GM18867 (cell line): Measurements from ENCODE around the gene TNS1.

Source experiments
- ATAC-seq: cut with Tn5 transposase; IDR thresholded peaks from one replicate; pipeline ENCODE4 v1.9.1; 2021; ENCODE audit warnings: mild to moderate bottlenecking, moderate library complexity; ENCODE audit not compliant: unreplicated experiment

The TNS1 gene

DNA sequence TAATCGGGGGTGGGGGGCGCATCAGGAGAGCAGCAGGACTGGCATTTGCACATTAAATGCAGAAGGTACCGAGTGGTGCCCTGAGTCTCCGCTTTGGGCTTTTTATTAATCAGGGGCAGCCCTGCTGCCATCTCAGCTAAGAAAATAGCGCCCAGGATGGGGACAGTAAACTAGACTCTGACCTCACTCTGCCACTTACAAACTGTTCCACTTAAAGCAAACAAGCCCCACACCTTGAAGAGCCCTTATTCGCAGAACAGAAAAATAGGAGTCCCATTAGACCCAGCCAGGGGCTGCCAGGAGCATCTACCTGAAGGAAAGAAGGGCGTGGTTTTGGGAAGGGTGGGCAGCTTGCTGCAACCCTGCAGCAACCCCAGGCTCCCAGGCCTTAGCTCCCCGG lies 165.3 kb downstream of the TNS1 start:
- no peak for ATAC-seq

DNA sequence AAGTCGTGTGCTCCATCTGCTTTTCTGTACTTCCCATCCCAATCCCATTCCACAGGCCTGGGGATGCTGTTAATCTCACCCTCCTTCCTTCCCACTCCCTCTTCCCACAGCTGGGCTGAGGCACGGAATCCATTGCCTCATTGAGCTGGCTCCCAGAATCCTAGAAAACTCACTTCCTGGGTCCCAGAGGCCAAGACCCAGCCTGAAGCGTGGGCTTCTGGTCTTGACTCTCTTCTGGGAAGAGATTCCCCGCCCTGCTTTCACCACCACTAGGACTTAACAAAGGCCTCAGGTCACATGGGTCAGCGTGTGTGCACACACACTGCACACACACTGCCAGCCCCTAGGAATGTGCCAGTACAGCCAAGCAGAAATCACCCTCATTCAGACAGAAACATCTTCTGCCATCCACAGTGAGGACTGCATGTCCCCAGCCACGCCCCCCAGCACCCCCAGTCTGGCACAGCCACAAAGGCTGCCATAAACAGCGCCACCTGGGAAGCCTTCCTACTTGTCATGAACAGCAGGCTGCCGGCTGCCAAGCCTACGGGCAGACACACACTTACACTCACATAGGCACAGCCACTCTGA lies 165.8 kb downstream of the TNS1 start:
- no peak for ATAC-seq

- ATAC-seq = no peak
Observed at GRCh38 chr2:217835931-217836891, 166.6 kb downstream of the TNS1 start.

- ATAC-seq = no peak
Observed at GRCh38 chr2:217834744-217835513, 167.9 kb downstream of the TNS1 start.

DNA sequence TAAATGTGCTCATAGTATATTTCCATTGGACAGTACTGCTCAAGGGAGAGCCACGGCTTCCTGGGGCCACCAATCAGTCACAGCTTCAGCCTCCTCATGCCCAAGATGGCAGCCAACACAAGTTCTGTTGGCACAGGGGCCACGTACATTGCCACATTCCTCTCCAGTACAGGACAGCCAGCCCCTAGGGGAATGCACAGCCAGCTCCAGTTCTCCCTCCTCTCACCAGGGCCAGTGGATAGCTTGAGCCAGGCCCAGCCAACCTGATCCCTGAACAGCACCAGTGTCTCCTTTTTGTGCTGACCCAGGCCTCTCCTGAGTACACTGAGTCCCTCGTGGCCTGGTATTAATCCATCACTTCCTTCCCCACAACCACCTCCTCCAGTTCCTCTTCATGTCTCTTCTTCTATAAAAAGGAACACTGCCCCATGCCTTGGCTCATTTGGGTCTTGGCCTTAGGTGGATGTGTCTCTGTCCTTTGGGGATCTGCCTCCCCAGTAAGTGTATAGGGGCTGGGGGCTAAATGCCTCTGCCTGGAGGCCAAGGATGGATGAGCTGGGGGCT lies 168.7 kb downstream of the TNS1 start:
- no peak for ATAC-seq

DNA sequence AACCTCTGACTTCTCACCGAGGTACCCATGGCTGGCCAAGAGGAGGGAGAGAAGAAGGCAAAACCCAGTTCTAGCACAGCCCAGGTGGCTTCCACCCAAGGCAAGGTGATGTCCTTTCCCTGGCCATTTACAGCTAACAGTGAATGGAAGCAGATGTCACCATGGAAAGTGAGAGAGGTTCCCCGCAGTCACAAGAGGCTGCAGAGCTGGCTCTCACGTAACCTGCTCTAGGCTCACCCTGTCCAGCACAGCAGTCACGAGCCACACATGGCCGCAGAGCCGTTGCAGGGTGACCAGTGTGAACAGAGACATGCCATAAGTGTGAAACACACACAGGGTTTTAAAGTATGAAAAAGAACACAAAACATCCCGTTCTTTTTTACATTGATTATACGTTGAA lies 169.4 kb downstream of the TNS1 start:
- no peak for ATAC-seq

DNA sequence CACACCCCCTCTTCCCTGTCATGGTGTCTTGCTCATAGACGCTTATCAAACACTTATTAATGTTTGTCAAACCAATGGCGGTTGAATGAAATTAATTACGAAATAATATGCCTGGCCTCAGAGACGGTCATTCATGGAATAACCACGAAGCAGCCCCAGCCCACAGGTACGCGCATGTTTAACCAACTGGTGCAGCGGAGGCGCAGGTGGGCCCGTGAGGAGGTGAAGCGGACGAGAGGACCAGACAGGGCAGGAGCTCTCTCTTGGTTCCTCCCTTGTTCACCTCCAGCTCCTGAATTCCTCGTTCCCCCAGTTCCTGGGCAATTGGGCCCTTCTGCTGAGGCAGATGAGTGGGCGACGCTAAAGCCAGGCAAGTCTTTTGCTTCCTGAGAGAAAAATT lies 169.8 kb downstream of the TNS1 start:
- no peak for ATAC-seq

DNA sequence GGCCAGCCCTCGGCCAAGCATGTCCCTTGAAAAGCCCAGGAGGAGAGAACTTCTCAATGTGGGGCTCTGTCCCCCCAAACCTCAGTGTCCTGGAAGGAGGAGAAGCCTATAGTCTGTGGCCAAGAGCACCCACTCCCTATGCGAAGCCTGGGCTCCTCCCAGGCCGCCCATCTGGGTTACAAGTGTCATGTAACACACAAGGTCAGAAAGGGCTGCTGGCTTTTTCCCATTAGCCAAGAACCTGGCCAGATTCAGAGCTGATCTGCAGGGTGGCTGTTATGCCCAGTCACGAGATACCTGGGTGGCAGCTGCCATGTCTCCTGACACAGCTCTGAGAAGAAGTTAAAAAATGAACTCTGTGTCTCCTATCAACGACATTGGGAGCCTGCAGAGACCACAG lies 170.7 kb downstream of the TNS1 start:
- ATAC-seq = no peak

- no peak for ATAC-seq
Observed at GRCh38 chr2:217831306-217831705, 171.5 kb downstream of the TNS1 start.

DNA sequence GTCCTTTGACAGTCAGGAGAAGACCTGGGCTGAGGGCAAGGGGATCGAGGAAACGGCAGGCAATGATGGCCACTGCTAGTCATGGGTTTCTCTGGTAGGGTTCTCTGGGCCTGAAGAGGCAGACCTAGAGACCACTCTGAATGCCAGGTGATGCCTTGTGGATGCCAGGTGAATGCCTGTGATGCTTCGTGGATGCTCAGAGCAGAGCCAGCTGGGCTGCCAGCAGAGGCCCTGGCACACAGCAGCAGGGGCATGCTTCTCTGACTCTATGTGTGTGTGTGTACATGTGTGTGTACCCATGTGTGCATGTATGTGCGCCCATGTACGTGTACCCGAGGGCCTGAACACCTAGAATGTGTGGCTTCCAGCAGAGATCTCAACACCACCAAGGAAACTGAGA lies 172.0 kb downstream of the TNS1 start:
- ATAC-seq = no peak

- ATAC-seq = no peak
Observed at GRCh38 chr2:217830061-217830460, 172.7 kb downstream of the TNS1 start.

DNA sequence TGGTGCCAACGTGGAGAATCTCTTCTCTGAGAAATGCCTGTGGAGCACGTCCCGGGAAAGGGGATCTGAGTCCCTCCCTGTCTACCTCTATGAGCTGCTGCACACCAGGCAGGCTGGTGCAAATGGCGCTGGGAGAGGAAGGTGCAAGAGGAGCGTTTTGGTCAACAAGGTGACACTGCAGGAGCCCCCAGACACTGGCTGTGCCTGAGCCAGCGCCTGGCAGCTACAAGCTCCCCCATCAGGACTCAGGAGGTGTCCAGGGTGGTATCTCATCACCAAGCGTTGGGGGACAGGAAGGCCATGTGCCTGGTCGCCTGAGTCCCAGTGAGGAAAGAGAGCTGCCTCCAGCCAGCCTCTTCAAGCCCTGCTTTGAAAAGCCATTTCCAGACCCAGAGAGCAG lies 173.4 kb downstream of the TNS1 start:
- no peak for ATAC-seq

DNA sequence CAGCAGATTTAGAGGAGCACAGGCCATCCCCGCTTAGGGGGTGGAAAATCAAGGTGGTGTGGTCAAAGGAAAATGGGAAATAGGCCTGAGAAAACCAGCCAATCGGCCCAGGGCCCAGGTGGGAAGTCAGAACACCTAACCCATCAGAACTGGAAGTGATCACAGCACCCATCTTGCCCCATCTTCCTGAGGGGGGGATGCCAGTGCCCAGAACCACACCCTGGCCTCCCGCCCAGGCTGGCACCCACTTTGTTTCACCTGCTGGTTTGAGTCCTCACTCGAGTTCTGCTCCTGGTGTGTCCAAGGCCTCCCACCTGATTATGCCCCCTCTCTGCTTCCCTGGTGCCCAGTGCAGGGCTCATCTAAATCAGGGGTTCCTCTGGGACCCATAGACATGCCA lies 174.5 kb downstream of the TNS1 start:
- ATAC-seq = no peak

DNA sequence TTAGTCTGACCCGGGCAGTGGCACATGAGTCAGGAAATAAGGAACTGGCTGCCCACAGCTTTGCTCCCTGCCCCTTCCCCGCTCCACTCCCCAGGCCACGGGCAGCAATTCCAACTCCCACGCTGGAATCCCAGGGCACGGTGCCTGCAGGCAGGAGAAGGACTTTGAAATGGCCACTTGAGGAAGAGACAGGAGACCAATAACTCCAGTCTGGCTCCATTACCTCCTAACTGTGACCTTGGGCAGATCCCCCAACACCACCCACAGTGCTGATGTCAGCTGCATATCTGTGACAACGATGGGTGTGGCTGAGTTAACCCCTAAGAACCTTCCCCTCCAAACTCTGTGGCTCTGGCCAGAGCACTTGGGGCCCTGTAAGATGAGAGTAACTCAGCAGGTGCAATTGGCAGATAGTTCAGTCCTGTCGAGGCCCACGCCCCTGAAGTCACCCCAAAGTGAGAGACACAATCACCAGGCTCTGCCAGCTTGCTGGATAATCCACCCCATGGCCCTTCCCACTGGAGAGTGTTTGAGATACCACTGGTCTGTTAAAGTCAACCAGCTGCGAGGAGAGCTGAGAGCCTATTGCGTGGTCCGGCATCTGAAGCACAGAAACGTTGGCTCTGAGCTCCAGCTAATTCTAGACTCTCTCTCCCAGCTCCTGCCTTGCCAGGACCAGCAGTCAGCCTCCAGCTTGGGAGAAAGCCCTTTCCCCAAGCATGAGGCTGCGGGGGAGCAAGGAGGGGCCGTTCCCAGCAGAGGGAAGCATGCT lies 175.2 kb downstream of the TNS1 start:
- no peak for ATAC-seq

DNA sequence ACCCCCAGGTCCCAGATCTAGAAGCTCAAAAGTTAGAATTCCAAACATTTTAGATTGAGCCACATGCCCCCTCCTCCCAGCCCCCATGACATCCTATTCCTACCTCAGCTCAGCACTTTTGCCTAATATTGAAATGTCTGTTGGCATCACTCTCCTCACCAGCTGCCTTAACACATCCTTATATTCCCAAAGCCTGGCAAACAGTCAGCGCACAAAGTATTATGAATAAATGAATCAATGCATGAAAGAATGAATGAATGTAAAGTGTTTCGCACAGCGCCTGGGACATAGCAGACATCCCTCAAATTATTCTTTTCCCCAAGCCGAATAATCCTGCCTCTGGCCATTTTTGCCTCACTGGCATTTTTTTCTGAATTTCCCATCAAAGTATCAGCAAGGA lies 175.8 kb downstream of the TNS1 start:
- no peak for ATAC-seq

DNA sequence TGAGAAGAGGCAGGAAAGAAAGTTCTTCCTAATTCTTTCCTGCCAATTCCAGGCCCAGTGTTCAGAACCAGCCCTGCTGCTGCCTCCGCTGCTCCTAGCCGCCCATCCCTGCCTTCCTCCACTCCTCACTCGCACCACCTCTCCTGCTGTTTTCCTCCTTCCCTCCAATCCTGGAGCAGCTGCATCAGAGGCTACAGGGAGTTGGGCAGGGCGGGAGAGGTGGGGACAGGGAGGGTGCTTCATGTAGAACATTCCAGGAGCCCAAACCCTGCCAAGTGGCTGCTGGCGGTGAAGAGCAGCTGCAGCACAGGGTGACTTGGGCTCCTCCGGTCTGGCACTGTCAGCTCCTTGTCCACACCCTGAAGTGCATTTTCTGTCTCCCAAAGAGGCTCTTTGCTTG lies 176.3 kb downstream of the TNS1 start:
- no peak for ATAC-seq

DNA sequence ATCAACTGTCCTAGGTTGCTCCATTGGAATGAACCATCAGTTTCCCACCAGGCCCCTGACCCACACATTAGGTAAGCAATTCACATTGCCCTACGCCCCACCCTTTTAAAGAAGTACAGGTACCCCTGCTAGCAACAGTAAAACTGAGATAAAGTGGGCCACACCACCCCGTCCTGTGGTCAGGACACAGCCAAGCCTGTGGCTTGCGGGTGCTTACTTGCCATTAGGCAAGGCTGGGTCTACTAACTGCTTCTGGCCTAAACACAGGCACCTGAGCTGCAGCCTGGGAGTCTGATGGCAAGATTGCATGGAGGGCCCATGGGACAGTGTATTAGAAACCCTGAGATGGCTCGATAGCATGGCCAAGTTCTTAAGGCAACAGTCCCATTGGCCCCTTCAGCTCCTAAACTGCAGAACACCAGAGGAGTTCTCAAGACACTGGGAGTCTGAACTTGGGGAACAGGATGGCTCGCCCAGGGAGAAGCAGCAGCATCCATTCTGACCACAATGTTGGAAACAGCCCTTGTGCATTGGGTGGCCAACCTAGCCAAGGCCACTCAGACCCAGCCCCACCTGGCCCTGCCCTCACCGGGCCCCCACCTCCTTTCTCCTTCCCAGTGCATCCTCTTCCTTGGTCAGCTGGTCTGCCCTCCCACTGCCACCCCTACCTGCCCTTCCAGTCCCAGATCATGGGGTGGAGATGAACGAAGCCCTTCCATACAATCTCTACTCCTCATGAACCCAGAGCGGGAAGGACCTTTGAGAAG lies 177.1 kb downstream of the TNS1 start:
- ATAC-seq = no peak

DNA sequence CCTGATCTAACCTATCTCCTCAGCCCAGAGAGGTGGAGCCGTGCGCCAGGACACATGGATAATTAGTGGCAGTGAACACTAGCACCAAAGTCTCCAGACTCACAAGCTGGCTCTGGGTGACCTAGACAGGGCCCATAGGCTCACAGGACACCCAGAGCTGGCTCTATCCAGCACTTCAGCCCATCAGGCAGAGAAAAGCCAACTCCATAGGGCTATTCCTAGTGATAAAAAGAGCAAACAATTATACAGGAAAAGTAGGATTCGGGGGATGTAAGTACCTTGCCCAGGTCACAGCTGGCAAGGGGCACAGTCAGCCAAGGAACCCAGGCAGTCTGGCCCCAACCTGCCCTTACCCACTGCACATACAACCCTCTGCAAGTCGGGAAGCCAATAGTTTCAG lies 178.6 kb downstream of the TNS1 start:
- no peak for ATAC-seq

DNA sequence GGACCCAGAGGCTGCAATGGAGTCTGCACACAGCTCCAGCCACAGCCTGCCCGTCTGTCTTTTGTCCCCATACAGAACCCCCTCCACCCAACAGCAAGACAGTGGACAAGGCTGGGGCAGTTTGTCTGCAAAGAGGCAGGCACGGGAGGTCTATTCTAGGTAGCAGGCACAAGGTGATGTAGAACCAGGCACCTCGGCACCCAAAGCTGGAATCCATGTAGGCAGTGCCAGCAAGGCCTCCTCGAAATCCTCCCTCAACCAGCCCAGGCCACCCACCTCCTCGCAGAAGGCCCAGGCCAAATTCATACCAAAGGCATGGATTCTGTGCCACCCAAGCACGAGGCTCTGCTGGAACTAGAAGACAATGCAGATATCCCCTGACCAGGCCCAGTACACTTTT lies 179.2 kb downstream of the TNS1 start:
- ATAC-seq = no peak
